ENCODE data around the gene MYG1.
"Not testable (repeated sequence)": the region's sequence is repeated elsewhere in the genome, so short reads cannot be mapped to it uniquely, and the experiment has no call there.

MYG1 gene

GRCh38 chr12:53326460-53327185, 27.1 kb downstream of the MYG1 start:
- FAIRE-seq (no peak), DNase-seq (ENCODE audit: low spot score) (no peak)

DNA sequence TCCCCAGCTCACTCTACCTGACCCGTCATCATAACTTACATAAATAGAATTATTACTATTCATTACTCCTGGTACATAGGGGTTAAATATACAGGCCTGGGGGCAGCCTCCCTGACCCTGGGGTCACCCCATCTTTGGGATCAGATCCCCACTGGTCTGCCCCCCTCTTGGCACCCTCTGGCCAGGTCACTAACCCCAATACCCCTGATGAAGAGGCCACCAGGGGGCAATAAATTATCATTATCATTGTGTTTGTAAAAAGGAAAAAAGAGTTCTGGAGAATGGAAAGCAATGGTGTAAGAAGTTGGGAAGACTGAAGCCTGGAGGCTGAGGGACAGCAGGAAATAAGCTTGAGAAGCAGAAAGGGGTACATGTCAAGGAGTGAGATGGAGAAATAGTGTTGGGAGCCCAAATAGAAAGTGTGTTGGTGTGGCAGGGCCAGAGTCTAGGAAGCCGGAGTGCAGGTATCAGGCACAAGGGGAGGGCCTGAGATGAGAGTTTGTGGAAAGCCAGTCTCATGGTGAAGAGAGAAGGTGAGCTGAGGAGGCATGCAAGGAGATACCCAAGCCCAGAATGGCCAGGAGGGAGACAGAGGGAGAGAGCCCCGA, 28.0 kb downstream of the MYG1 start:
- FAIRE-seq (no peak), DNase-seq (ENCODE audit: low spot score) (no peak)

GRCh38 chr12:53328043-53328435, 28.5 kb downstream of the MYG1 start:
- DNase-seq (ENCODE audit: low spot score): no peak
- no peak for FAIRE-seq

DNA sequence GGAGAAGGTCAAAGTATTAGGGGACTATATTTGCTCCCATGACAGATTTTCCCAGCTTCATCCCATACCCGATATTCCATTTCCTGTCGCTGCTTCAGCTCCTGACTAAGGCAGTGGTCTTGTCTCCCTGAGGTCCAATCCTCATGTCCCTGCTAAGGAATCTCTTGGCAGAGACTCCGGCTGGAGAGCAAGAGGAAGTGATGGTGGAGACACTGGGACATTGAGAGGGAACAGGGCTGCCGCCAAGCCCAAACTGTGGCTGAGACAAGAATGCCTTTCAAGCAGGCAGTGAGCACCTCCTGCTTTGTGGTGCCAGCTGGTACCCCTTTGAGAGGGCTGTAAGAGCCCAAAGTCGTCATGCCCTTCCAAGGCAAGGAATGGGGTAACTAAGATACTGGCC, 31.2 kb downstream of the MYG1 start:
- DNase-seq (ENCODE audit: low spot score) (no peak), FAIRE-seq (no peak)

DNA sequence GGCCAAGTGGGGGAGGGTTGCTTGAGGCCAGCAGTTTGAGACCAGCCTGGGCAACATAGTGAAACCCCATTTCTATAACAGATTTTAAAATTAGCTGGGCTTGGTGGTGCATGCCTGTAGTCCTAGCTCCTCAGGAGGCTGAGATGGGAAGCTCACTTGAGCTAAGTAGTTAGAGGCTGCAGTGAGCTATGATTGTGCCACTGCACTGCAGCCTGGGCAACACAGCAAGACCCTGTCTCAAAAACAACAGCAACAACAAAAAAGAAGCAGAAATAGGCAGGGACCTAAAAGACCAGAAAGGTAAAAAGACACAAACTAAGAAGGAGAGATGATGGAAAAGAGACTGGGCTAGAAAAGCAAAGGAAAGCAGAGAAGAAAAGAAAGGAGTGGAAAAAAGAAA, 32.8 kb downstream of the MYG1 start:
- FAIRE-seq; DNase-seq (ENCODE audit: low spot score): not testable (repeated sequence)

GRCh38 chr12:53332744-53333143, 33.2 kb downstream of the MYG1 start:
- no peak for DNase-seq (ENCODE audit: low spot score)
- no peak for FAIRE-seq

- no peak for DNase-seq (ENCODE audit: low spot score)
- no peak for FAIRE-seq
These were observed 33.8 kb downstream of the MYG1 start for GRCh38 chr12:53333289-53333688.

GRCh38 chr12:53333845-53334244, 34.4 kb downstream of the MYG1 start:
- FAIRE-seq: no peak
- no peak for DNase-seq (ENCODE audit: low spot score)

DNA sequence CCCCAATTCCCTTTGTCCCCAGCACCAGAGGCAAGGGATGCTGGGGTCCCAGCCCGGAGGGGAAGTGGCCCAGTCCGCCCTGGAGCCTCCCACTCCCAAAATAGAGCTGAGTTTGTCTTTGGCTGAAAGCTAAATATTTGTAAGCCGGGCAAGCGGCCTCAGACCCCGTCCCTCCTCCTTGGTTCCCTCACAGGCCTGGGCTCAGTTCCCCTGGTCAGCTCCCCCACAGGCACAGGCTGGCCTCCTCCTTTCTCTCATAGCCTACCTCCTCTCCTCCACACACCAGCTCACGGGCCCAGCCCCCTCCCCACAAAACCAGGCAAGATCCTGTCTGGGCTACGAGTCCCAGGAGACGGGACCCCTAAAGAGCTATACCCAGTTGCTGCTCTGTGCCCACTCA, 35.3 kb downstream of the MYG1 start:
- DNase-seq (ENCODE audit: low spot score) (no peak), FAIRE-seq (no peak)

GRCh38 chr12:53336181-53336681, 36.7 kb downstream of the MYG1 start, which contains the start of gene SP7:
Gene SP7 (minus strand): TSS chr12:53336354. CDS start chr12:53335646, 708 bp downstream.
- DNase-seq (ENCODE audit: low spot score): no peak
- peak; percentile 9 for FAIRE-seq

- FAIRE-seq (no peak), DNase-seq (ENCODE audit: low spot score) (no peak)
These were observed 38.5 kb downstream of the MYG1 start for GRCh38 chr12:53338017-53338416.

DNA sequence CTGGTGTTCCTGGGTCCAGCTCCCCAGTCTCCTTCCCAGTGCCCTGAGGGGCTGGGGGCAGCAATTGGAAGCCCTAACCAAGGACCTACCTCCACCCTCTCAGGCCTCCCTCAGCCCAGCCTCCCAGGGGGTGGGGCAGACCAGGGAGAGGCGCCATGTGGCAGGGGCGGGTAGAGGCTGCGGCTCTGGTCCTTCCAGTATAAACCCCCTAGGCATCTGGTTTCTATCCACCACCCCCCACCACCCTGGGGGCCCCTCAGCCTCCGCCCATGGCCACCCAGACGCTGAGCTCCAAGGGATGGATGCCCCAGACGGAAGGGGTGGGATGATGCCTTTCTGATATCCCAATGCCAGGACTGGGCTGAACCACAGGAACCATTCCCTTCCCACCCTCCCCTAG, 39.4 kb downstream of the MYG1 start:
- no peak for DNase-seq (ENCODE audit: low spot score)
- FAIRE-seq: no peak

DNA sequence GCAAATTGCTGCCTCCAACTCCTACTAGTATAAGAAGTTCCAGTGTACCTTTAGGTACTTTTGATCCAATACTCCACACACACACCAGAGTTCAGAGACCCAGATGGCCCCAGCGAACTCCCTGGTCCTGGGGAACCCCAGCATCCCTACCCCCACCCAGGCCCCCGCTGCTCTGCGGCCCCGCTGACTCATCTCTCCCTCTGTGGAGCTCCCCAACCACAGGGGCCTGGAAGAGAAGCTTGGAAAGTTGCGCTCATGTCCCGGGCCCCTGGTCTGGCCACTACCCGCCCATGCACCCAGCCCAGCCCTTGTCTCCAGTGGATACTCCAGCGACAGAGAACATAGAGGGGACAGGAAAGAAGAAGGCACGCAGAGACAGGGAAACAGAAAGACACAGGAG, 40.9 kb downstream of the MYG1 start:
- DNase-seq (ENCODE audit: low spot score) (no peak), FAIRE-seq (no peak)

DNA sequence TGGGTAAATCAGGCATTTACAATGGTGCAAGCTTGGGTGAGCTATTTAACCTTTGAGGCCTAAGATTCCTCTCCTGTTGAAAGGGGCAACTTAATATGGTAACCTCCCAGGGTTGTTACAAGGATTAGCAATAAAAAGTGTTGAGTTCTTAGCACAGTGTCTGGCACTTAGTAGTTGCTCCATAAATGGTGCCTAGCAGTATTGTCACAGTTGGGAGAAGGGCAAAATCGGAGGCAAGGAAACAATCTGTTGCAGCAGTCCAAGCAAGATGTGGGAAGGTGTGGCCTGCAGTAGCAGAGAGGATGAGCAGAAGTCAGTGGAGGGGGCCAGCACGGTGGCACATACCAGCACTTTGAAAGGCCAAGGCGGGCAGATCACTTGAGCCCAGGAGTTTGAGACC, 44.0 kb downstream of the MYG1 start:
- FAIRE-seq (no peak), DNase-seq (ENCODE audit: low spot score) (no peak)

DNA sequence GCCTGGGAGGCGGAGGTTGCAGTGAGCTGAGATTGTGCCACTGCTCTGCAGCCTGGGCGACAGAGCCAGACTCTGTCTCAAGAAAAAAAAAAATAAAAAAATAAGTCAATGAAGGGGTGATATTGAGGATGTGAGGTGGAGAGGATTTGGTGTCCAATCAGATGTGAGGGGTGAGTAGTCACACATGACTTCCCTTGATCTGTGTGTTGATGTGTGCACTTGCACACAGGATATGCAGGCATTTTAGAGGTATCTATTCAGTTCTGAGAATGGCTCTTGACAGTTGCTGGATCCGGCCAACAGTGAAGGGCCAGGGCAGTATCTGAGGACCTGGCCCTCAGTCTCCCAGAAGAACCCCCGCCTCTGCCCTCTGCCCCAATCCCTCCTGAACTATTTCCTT, 44.5 kb downstream of the MYG1 start:
- DNase-seq (ENCODE audit: low spot score) (no peak), FAIRE-seq (no peak)

GRCh38 chr12:53344487-53344823, 45.0 kb downstream of the MYG1 start:
- no peak for FAIRE-seq

GRCh38 chr12:53344824-53345485, 45.5 kb downstream of the MYG1 start:
- FAIRE-seq (no peak), DNase-seq (ENCODE audit: low spot score) (peak; percentile 81)

More at GRCh38 chr12:53344487-53344823, 45.0 kb downstream of the MYG1 start:
- DNase-seq (ENCODE audit: low spot score): no peak

- no peak for FAIRE-seq
- DNase-seq (ENCODE audit: low spot score): no peak
These were observed 46.1 kb downstream of the MYG1 start for GRCh38 chr12:53345486-53346188.

- no peak for DNase-seq (ENCODE audit: low spot score)
- no peak for FAIRE-seq
These were observed 47.0 kb downstream of the MYG1 start for GRCh38 chr12:53346491-53346890.

- no peak for FAIRE-seq
These were observed 48.4 kb downstream of the MYG1 start for GRCh38 chr12:53347905-53348304.

GRCh38 chr12:53352331-53353256, 53.1 kb downstream of the MYG1 start:
- DNase-seq (ENCODE audit: low spot score) (peak; percentile 73), FAIRE-seq (no peak)

More at GRCh38 chr12:53347905-53348304, 48.4 kb downstream of the MYG1 start:
- DNase-seq (ENCODE audit: low spot score): no peak

All from urothelium cell line (cell line).